HepG2 (cell line): ENCODE results near the gene BANP. TPM values are rescaled to one million over a fixed set of nuclear protein-coding genes. Genes with fewer than 3 reads are reported as not detected.

Experiments
- ATAC-seq: fragments of 200-7000 bp; cut with Tn5 transposase; 3 replicates; pipeline ENCODE4 v1.9.1; 2020; ENCODE audit warnings: mild to moderate bottlenecking, moderate library complexity
- BruUV-seq: library from RNA; stranded (reverse); fragments of 400-500 nt; replicated peaks from 2 replicates; lab custom pipeline; 2021; lab: Mats Ljungman, UMichigan
- CTCF ChIA-PET: fragments of 300-600 bp; formaldehyde crosslinking; extraction: SDS; loops from one replicate; lab custom pipeline; 2021; ENCODE audit warnings: low total read pairs, inconsistent platforms, low intra/inter-chr PET ratio; lab: Yijun Ruan, JAX
- POLR2A ChIA-PET: fragments of 350-600 bp; sonication (Branson Sonifier 250); formaldehyde crosslinking; loops from one replicate; lab custom pipeline; 2020; ENCODE audit warnings: antibody characterized with exemption, inconsistent platforms; lab: Yijun Ruan, JAX
- DNase-seq: peaks from one replicate; pipeline ENCODE4 v3.0.0-alpha.2; 2015; ENCODE audit warnings: low spot score
- FAIRE-seq: peaks from 3 replicates; lab custom pipeline; 2011; peaks lifted over from hg19 to GRCh38; lab: Jason Lieb, UNC
- H2AFZ ChIP-seq: one replicate; pipeline ENCODE4 v1.6.1; 2011; ENCODE audit warnings: low read length, inconsistent platforms
- H3K27ac ChIP-seq: fragments of 300-600 bp; 3 replicates; pipeline ENCODE4 v1.8.0; 2011; ENCODE audit warnings: mixed run types, mild to moderate bottlenecking, mixed read lengths, low read length, inconsistent platforms; ENCODE audit not compliant: insufficient read depth; ENCODE audit errors: extremely low read length
- H3K27me3 ChIP-seq, 2 experiments: fragments of 200-600 bp in 1 of 2; 2 replicates in 1 of 2; 3 replicates in 1 of 2; pipeline versions ENCODE4 v1.6.0 to v1.8.0; 2011; ENCODE audit warnings: low read length in 2 of 2, mild to moderate bottlenecking in 2 of 2, moderate library complexity in 2 of 2, inconsistent platforms in 1 of 2; ENCODE audit not compliant: insufficient read depth in 2 of 2, control insufficient read depth in 1 of 2
- H3K36me3 ChIP-seq, 2 experiments: fragments of 200-600 bp in 1 of 2; replicated peaks in 1 of 2; 2 replicates in 1 of 2; 3 replicates in 1 of 2; pipeline versions ENCODE4 v1.5.1 to v1.8.0; 2011; ENCODE audit warnings: low read length in 2 of 2, inconsistent platforms in 1 of 2; ENCODE audit not compliant: insufficient read depth in 2 of 2, control insufficient read depth in 1 of 2
- H3K4me1 ChIP-seq: 2 replicates; pipeline ENCODE4 v1.5.1; 2012; ENCODE audit warnings: low read length, inconsistent platforms; ENCODE audit not compliant: insufficient read depth
- H3K4me2 ChIP-seq: 2 replicates; pipeline ENCODE4 v1.6.0; 2011; ENCODE audit warnings: low read depth, low read length, inconsistent platforms
- H3K4me3 ChIP-seq, 3 experiments: fragments of 200-600 bp in 1 of 3; sonication (generic), shearing (Covaris generic) in 1 of 3; replicated peaks in 1 of 3; 2 replicates each; pipeline ENCODE4 v1.5.1; 2011 to 2016; ENCODE audit warnings: low read length in 3 of 3, inconsistent platforms in 2 of 3, low read depth in 2 of 3, mild to moderate bottlenecking in 2 of 3, control low read depth in 1 of 3, mixed read lengths in 1 of 3; ENCODE audit not compliant: insufficient read depth in 1 of 3
- H3K79me2 ChIP-seq: one replicate; pipeline ENCODE4 v1.6.1; 2011; ENCODE audit warnings: low read length, inconsistent platforms; ENCODE audit not compliant: insufficient read depth
- H3K9ac ChIP-seq: 2 replicates; pipeline ENCODE4 v1.6.0; 2011; ENCODE audit warnings: mild to moderate bottlenecking, low read depth, low read length, inconsistent platforms; ENCODE audit not compliant: insufficient read depth
- H3K9me3 ChIP-seq: 2 replicates; pipeline ENCODE4 v1.5.1; 2012; ENCODE audit warnings: mild to moderate bottlenecking, low read length
- H4K20me1 ChIP-seq: 2 replicates; pipeline ENCODE4 v1.6.0; 2011; ENCODE audit warnings: inconsistent platforms, mild to moderate bottlenecking, low read length, moderate library complexity; ENCODE audit not compliant: insufficient read depth
- HES4 ChIP-seq: sonication (generic); formaldehyde crosslinking; IDR thresholded peaks from 2 replicates; pipeline ENCODE4 v1.9.0; 2021; ENCODE audit warnings: mild to moderate bottlenecking, missing genetic modification reagents, borderline replicate concordance
- SRSF9 ChIP-seq: fragments of 200-400 bp; formaldehyde crosslinking; IDR thresholded peaks from 2 replicates; pipeline ENCODE4 v1.6.1; 2018; ENCODE audit warnings: borderline replicate concordance, mild to moderate bottlenecking, low read depth, low read length; ENCODE audit not compliant: insufficient read depth, poor library complexity, severe bottlenecking
- TP53 ChIP-seq: sonication (generic); formaldehyde crosslinking; conservative IDR thresholded peaks from 2 replicates; pipeline ENCODE4 v1.4.0; 2020; ENCODE audit warnings: missing genetic modification reagents
- ZNF468 ChIP-seq: sonication (generic); formaldehyde crosslinking; IDR thresholded peaks from 2 replicates; pipeline ENCODE4 v1.8.0; 2022; ENCODE audit warnings: mild to moderate bottlenecking, moderate library complexity, missing genetic modification reagents
- ZNF713 ChIP-seq: sonication (generic); formaldehyde crosslinking; IDR thresholded peaks from 2 replicates; pipeline ENCODE4 v1.4.0; 2020; ENCODE audit warnings: mild to moderate bottlenecking, missing genetic modification reagents
- ZNF724P ChIP-seq: sonication (generic); formaldehyde crosslinking; IDR thresholded peaks from 2 replicates; pipeline ENCODE4 v1.8.0; 2022; ENCODE audit warnings: missing genetic modification reagents, borderline replicate concordance
- WGBS: methylation state at CpG from one replicate; pipeline ENCODE4 v1.1.6; 2017; ENCODE audit warnings: low lambda C conversion rate; 5-methylcytosine and 5-hydroxymethylcytosine counted together
- in situ Hi-C: cut with HindIII; loops from 2 replicates; pipeline ENCODE4 v1.10.0; 2017; ENCODE audit warnings: low pct_unique_long_range_greater_than_20kb; ENCODE audit not compliant: extremely low pct_ligation_motif_present
- intact Hi-C: fragments of 100-400 bp; cut with micrococcal nuclease; formaldehyde crosslinking; loops from one replicate; pipeline ENCODE4 v1.10.0; 2022; ENCODE audit not compliant: unreplicated experiment
- polyA plus RNA-seq, 8 experiments: library from polyadenylated mRNA; depleted of rRNA in 3 of 8; stranded (reverse) in 7 of 8; unstranded in 1 of 8; fragments of >200 nt; fragmentation: Illumina TruSeq in 4 of 8; extraction: Trizol in 4 of 8; gene quantifications; 2 replicates each; pipeline versions ENCODE4 v1.2.1 to v1.2.3, GENCODE V29; 2011 to 2016; ENCODE audit warnings: low read depth in 4 of 8, missing spikeins in 1 of 8, mixed read lengths in 1 of 8; ENCODE audit not compliant: insufficient read depth in 1 of 8
- total RNA-seq, 5 experiments: library from RNA; depleted of rRNA; stranded (reverse); fragments of >200 nt; fragmentation: Illumina TruSeq; extraction: Trizol; gene quantifications; 2 replicates each; pipeline ENCODE4 v1.2.3, GENCODE V29; 2016; ENCODE audit warnings: low read depth in 1 of 5

Gene BANP
- total and polyA plus RNA-seq, 2 of the 13 experiments (the other 11 are each of a cell fraction or from before 2014, with no cell fraction given) = 20.2 to 23.8 TPM

- in situ Hi-C loops = no loop called here
- peaks cover 27% of the 10 kb centered on the region for H3K4me1 ChIP-seq
- ChIA-PET CTCF (no interaction called here), POLR2A (interaction anchor here (3.4 kb wide), 1 partner anchor 9 kb away, joined by 15 read pairs; the partner anchor contains the start of gene BANP)
- intact Hi-C loops = no loop called here
- no peak overlapping the region for H2AFZ ChIP-seq
- TF ChIP-seq ZNF713 (CRISPR knock-in tag) (no peak), TP53 (CRISPR knock-in tag) (no peak), ZNF468 (CRISPR knock-in tag) (no peak), SRSF9 (no peak), HES4 (CRISPR knock-in tag) (no peak)
- TF ChIP-seq, all 625 proteins: peak for 0
- Histone ChIP-seq H3K79me2 (peaks cover 76% of the 10 kb centered on the region), H4K20me1 (no peaks in the 10 kb centered on the region), H3K27me3 (no peaks in the 10 kb centered on the region), H3K4me3 (no peak overlapping the region), H3K36me3 (peaks cover 4 to 13% of the 10 kb centered on the region in 2 experiments; a peak in 3 of 5 replicates), H3K9ac (no peak overlapping the region), H3K4me2 (no peak overlapping the region), H3K9me3 (no peaks in the 10 kb centered on the region), H3K27ac (no peak overlapping the region)
- FAIRE-seq (no peak), ATAC-seq (no peak), DNase-seq (no peak)
- BruUV-seq = no TSS peak
- WGBS = 93% methylated on average over 5 of the region's 5 CpGs
These were observed 9.1 kb downstream of the BANP start for GRCh38 chr16:87960296-87960695.

- Histone ChIP-seq H3K4me3 (no peak overlapping the region), H3K27me3 (no peaks in the 10 kb centered on the region), H2AFZ (no peak overlapping the region)
- in situ Hi-C loops = no loop called here
- CTCF ChIA-PET = no interaction called here
- no peak for TF ChIP-seq ZNF724P (CRISPR knock-in tag)
- TF ChIP-seq, all 625 proteins: peak for 0
- intact Hi-C loops = no loop called here
- no peaks in the 10 kb centered on the region for H4K20me1 ChIP-seq
- ATAC-seq (no peak), FAIRE-seq (peak; percentile 32), DNase-seq (no peak)
- H3K36me3 ChIP-seq = peaks cover 4 to 8% of the 10 kb centered on the region in 2 experiments; a peak in 3 of 5 replicates
- H3K79me2 ChIP-seq = peaks cover 73% of the 10 kb centered on the region
- no peak overlapping the region for H3K27ac ChIP-seq
- H3K4me2 ChIP-seq = no peak overlapping the region
- WGBS = 97% methylated on average over 8 of the region's 8 CpGs
- POLR2A ChIA-PET = interaction anchor here (3.4 kb wide), 1 partner anchor 10 kb away, joined by 15 read pairs; the partner anchor contains the start of gene BANP
- BruUV-seq = no TSS peak
- H3K9ac ChIP-seq = no peak overlapping the region
- no peaks in the 10 kb centered on the region for H3K9me3 ChIP-seq
- H3K4me1 ChIP-seq = peaks cover 24% of the 10 kb centered on the region
These were observed 9.6 kb downstream of the BANP start for GRCh38 chr16:87960852-87961251.
